H1 (cell line): ENCODE measurements around the gene GNG14. TPM values are rescaled to one million over a fixed set of nuclear protein-coding genes. Genes with fewer than 3 reads are reported as not detected.

Experiments used
- NRF1 ChIP-seq: IDR thresholded peaks from 2 replicates; pipeline ENCODE4 v1.6.1; 2011; ENCODE audit warnings: mild to moderate bottlenecking, low read depth, low read length, improper control_type of control experiment
- POLR2AphosphoS5 ChIP-seq: IDR thresholded peaks from 2 replicates; pipeline ENCODE4 v1.6.1; 2011; ENCODE audit warnings: low read depth, low read length
- RAD21 ChIP-seq, 2 experiments: IDR thresholded peaks in 1 of 2; conservative IDR thresholded peaks in 1 of 2; 2 replicates each; pipeline ENCODE4 v1.6.1; 2011; ENCODE audit warnings: low read depth in 2 of 2, low read length in 2 of 2, improper control_type of control experiment in 1 of 2, inconsistent platforms in 1 of 2, mild to moderate bottlenecking in 1 of 2, moderate library complexity in 1 of 2
- TEAD4 ChIP-seq: IDR thresholded peaks from 2 replicates; pipeline ENCODE4 v1.6.1; 2012; ENCODE audit warnings: low read depth, low read length, inconsistent platforms, mixed read lengths
- polyA plus RNA-seq, 7 experiments: library from polyadenylated mRNA; depleted of rRNA in 3 of 7; stranded (reverse) in 5 of 7; unstranded in 2 of 7; fragments of >200 nt in 5 of 7; fragments of 200-250 nt in 2 of 7; gene quantifications; 1 replicate in 5 of 7; 2 replicates in 1 of 7; 4 replicates in 1 of 7; pipeline versions ENCODE4 v1.2.1 to v1.2.3, GENCODE V29; 2011 to 2013; ENCODE audit warnings: missing spikeins in 2 of 7, mixed read lengths in 2 of 7
- total RNA-seq: library from RNA; stranded (reverse); fragmentation: NEBNext Ultra II Directional; extraction: Animal tissue kit (Norgen Biotek cat#: 25700); gene quantifications from 2 replicates; pipeline ENCODE4 v1.2.1, GENCODE V29; 2021
- TF ChIP-seq, protein P1 (sequence below): IDR thresholded peaks from 2 replicates; pipeline ENCODE4 v1.6.1; 2011; ENCODE audit warnings: low read length, improper control_type of control experiment

Gene GNG14
- total and polyA plus RNA-seq, 2 of the 8 experiments (the other 6 are each of a cell fraction or from before 2014, with no cell fraction given): not detected

DNA sequence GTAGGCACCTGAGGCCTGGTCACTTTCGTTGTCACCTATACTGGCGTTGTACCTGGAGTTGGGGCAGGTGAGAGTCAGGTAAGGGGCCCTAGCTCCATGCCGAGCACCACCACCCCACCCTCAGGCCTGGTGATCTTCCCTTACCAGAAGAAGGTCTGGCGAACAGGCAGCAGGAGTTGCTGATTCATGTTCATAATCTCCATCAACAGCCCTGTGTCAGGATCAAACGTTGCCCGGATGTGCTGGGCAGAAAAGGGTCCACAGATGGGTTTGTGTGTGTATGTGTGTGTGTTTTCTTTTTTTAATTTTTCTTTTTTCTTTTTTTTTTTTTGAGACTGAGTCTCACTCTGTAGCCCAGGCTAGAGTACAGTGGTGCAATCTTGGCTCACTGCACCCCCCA is 35.6 kb upstream of the GNG14 start (continued):
- TF ChIP-seq, protein P1, sequence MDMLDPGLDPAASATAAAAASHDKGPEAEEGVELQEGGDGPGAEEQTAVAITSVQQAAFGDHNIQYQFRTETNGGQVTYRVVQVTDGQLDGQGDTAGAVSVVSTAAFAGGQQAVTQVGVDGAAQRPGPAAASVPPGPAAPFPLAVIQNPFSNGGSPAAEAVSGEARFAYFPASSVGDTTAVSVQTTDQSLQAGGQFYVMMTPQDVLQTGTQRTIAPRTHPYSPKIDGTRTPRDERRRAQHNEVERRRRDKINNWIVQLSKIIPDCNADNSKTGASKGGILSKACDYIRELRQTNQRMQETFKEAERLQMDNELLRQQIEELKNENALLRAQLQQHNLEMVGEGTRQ: no peak
- TF ChIP-seq RAD21 (IDR thresholded peaks at IDR 0.05 in 1 of 2, conservative IDR thresholded peaks at IDR 0.05 in 1 of 2; ENCODE audit: low read depth in 2 of 2, low read length in 2 of 2) (no peak), POLR2AphosphoS5 (no peak), TEAD4 (no peak), NRF1 (no peak)
- TF ChIP-seq, all 59 proteins: peak for 0
